CD4-positive, alpha-beta T cell (primary cell): Measurements from ENCODE around the gene RYR3. TPM values are rescaled to one million over a fixed set of nuclear protein-coding genes. Genes with fewer than 3 reads are reported as not detected.

Experiments
- ATAC-seq: fragments of 200-7000 bp; cut with Tn5 transposase; one replicate; pipeline ENCODE4 v1.10.0; 2022; ENCODE audit warnings: mild to moderate bottlenecking; ENCODE audit not compliant: poor library complexity
- CTCF ChIA-PET: fragments of 350-600 bp; sonication (Branson Sonifier 250); formaldehyde crosslinking; loops from one replicate; lab custom pipeline; 2021; ENCODE audit warnings: antibody characterized with exemption, inconsistent platforms; lab: Charles Lee
- POLR2A ChIA-PET: fragments of 350-600 bp; sonication (Branson Sonifier 250); formaldehyde crosslinking; loops from one replicate; lab custom pipeline; 2021; ENCODE audit warnings: antibody characterized with exemption, inconsistent platforms; lab: Charles Lee
- DNase-seq, 14 experiments: peaks; one replicate each; pipeline ENCODE4 v3.0.0-alpha.2; 2013 to 2020; ENCODE audit warnings: mixed read lengths in 2 of 14
- H3K27ac ChIP-seq, 2 donors: one replicate each; pipeline versions ENCODE4 v1.5.1 to v1.7.0; 2013; ENCODE audit warnings: low read length in 2 of 2, low read depth in 1 of 2, mild to moderate bottlenecking in 1 of 2
- H3K27me3 ChIP-seq, 2 experiments: 1 replicate in 1 of 2; 2 replicates in 1 of 2; pipeline versions ENCODE4 v1.6.1 to v1.7.0; 2013; ENCODE audit warnings: low read length in 2 of 2, control low read depth in 1 of 2, mild to moderate bottlenecking in 1 of 2, moderate library complexity in 1 of 2; ENCODE audit not compliant: insufficient read depth in 2 of 2, control insufficient read depth in 1 of 2
- H3K36me3 ChIP-seq: one replicate; pipeline ENCODE4 v1.6.1; 2013; ENCODE audit warnings: low read length, control low read depth; ENCODE audit not compliant: insufficient read depth
- H3K4me1 ChIP-seq: one replicate; pipeline ENCODE4 v1.6.1; 2013; ENCODE audit warnings: low read length, control low read depth; ENCODE audit not compliant: insufficient read depth
- H3K4me3 ChIP-seq: one replicate; pipeline ENCODE4 v1.5.1; 2013; ENCODE audit warnings: mild to moderate bottlenecking, low read length, moderate library complexity
- H3K9me3 ChIP-seq, 2 experiments: 1 replicate in 1 of 2; 2 replicates in 1 of 2; pipeline versions ENCODE4 v1.6.1 to v1.7.0; 2013; ENCODE audit warnings: low read length in 2 of 2, mild to moderate bottlenecking in 2 of 2, control low read depth in 1 of 2, moderate library complexity in 1 of 2; ENCODE audit not compliant: control insufficient read depth in 1 of 2, insufficient read depth in 1 of 2
- H3K27ac Mint-ChIP-seq: one replicate; pipeline ENCODE4 v1.8.0; 2020; ENCODE audit warnings: mixed read lengths
- H3K27me3 Mint-ChIP-seq: one replicate; pipeline ENCODE4 v1.8.0; 2021; ENCODE audit warnings: mixed read lengths
- H3K36me3 Mint-ChIP-seq: one replicate; pipeline ENCODE4 v1.8.0; 2021; ENCODE audit warnings: low read depth, mixed read lengths
- H3K4me1 Mint-ChIP-seq: one replicate; pipeline ENCODE4 v1.8.0; 2021; ENCODE audit warnings: low read depth, mixed read lengths
- H3K4me3 Mint-ChIP-seq: one replicate; pipeline ENCODE4 v1.8.0; 2020; ENCODE audit warnings: mild to moderate bottlenecking, mixed read lengths
- H3K9me3 Mint-ChIP-seq: one replicate; pipeline ENCODE4 v1.8.0; 2020; ENCODE audit warnings: mixed read lengths
- CTCF ChIP-seq: fragments of 200-600 bp; IDR thresholded peaks from one replicate; pipeline ENCODE4 v1.8.0; 2022; ENCODE audit warnings: antibody characterized with exemption, mild to moderate bottlenecking
- intact Hi-C, 2 experiments: fragments of 100-400 bp; cut with DNase I in 1 of 2; cut with micrococcal nuclease in 1 of 2; formaldehyde crosslinking; loops; one replicate each; pipeline versions ENCODE4 v1.15.1 to v1.9.0; 2023 to 2025; cut with DNase I, micrococcal nuclease
- total RNA-seq, 174 experiments: library from RNA in 2 of 174; stranded (reverse) in 2 of 174; gene quantifications; one replicate each; pipeline ENCODE4 v1.2.3 and lab custom pipeline; 2021 to 2026

The RYR3 gene
- total RNA-seq, 2 experiments from 2014 or later: not detected

- ChIA-PET CTCF (no interaction called here), POLR2A (no interaction called here)
- intact Hi-C loops: no loop called here
- DNase-seq (no peak), ATAC-seq (no peak)
- no peak overlapping the region for H3K27ac ChIP-seq
- no peak overlapping the region for H3K4me3 ChIP-seq
- no peaks in the 10 kb centered on the region for H3K9me3 ChIP-seq
- no peaks in the 10 kb centered on the region for H3K9me3 Mint-ChIP-seq
- no peaks in the 10 kb centered on the region for H3K27me3 ChIP-seq
- no peaks in the 10 kb centered on the region for H3K4me1 ChIP-seq
- H3K27ac Mint-ChIP-seq: no peak overlapping the region
- H3K36me3 ChIP-seq: no peaks in the 10 kb centered on the region
- no peaks in the 10 kb centered on the region for H3K4me1 Mint-ChIP-seq
- no peak overlapping the region for H3K4me3 Mint-ChIP-seq
- no peaks in the 10 kb centered on the region for H3K36me3 Mint-ChIP-seq
- peaks cover 11% of the 10 kb centered on the region for H3K27me3 Mint-ChIP-seq
- TF ChIP-seq CTCF: no peak
These were observed 237.1 kb downstream of the RYR3 start for GRCh38 chr15:33547876-33548275.

- no peaks in the 10 kb centered on the region for H3K4me1 ChIP-seq
- intact Hi-C loops: no loop called here
- Mint-ChIP-seq H3K36me3 (no peaks in the 10 kb centered on the region), H3K9me3 (no peaks in the 10 kb centered on the region), H3K4me3 (no peak overlapping the region), H3K27me3 (no peaks in the 10 kb centered on the region), H3K27ac (no peak overlapping the region), H3K4me1 (no peaks in the 10 kb centered on the region)
- no peak overlapping the region for H3K4me3 ChIP-seq
- TF ChIP-seq CTCF: no peak
- CTCF ChIA-PET: no interaction called here
- no peaks in the 10 kb centered on the region for H3K9me3 ChIP-seq
- H3K36me3 ChIP-seq: no peaks in the 10 kb centered on the region
- no peaks in the 10 kb centered on the region for H3K27me3 ChIP-seq
- H3K27ac ChIP-seq: no peak overlapping the region
- ATAC-seq (no peak), DNase-seq (no peak)
- POLR2A ChIA-PET: no interaction called here
These were observed 241.1 kb downstream of the RYR3 start for GRCh38 chr15:33551860-33552259.

GRCh38 chr15:33553157-33553556 is 242.4 kb downstream of the RYR3 start:
- H3K4me3 Mint-ChIP-seq: no peak overlapping the region

More at GRCh38 chr15:33553157-33553556, 242.4 kb downstream of the RYR3 start:
- no peaks in the 10 kb centered on the region for H3K27me3 Mint-ChIP-seq
- intact Hi-C loops: no loop called here
- no peak for ATAC-seq
- H3K9me3 ChIP-seq: no peaks in the 10 kb centered on the region
- no peaks in the 10 kb centered on the region for H3K4me1 ChIP-seq
- DNase-seq: no peak
- H3K27ac ChIP-seq: no peak overlapping the region
- no peak for TF ChIP-seq CTCF
- H3K36me3 ChIP-seq: no peaks in the 10 kb centered on the region
- H3K36me3 Mint-ChIP-seq: no peaks in the 10 kb centered on the region
- H3K4me1 Mint-ChIP-seq: no peaks in the 10 kb centered on the region
- no peak overlapping the region for H3K4me3 ChIP-seq
- no peaks in the 10 kb centered on the region for H3K27me3 ChIP-seq
- H3K27ac Mint-ChIP-seq: no peak overlapping the region
- ChIA-PET POLR2A (no interaction called here), CTCF (no interaction called here)
- no peaks in the 10 kb centered on the region for H3K9me3 Mint-ChIP-seq
